K562 treated with DMSO at 1 percent for 4 hours (cell line): Measurements from ENCODE around the gene PIP4K2C. TPM values are rescaled to one million over a fixed set of nuclear protein-coding genes. Genes with fewer than 3 reads are reported as not detected.

Source experiments
- total RNA-seq: library from RNA; unstranded; fragments of 300-600 nt; gene quantifications from 2 replicates; pipeline ENCODE4 v1.2.3, GENCODE V29; 2022; ENCODE audit not compliant: insufficient read depth

PIP4K2C gene
- total RNA-seq: 27.5 and 31.0 TPM in 2 replicates

DNA sequence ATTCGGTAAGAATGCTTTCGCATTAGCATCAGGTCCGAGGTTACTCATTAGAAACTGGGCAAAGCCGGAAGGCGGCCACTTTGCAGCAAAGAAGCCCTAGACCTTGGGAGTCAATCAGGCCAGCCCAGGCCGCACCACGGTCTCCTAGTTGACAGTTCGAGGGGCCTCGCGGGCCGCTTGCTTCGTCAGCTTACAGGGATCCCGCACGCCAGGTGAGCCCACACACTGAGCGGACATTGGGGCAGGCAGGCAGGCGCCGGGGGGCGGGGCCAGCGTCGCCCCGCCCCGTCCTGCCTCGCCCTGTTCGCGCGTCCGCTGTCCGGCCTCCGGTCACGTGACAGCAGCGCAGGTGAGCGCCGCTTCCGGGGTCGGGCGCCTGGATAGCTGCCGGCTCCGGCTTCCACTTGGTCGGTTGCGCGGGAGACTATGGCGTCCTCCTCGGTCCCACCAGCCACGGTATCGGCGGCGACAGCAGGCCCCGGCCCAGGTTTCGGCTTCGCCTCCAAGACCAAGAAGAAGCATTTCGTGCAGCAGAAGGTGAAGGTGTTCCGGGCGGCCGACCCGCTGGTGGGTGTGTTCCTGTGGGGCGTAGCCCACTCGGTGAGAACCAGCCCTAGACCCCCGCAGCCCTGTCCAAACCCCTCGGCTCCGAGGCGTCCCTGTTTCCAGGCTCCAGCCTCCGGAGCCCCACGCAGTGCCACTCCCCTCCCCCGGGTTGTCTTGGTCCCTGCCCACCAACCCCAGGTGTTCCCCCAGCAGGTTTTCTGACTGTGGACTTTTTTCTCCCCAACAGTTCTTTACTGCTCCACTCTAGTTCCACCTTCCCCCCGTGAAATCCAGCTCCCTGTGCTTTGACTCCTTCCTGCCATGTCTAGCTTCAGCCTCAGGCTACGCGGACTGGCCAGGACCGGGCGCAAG is at the start of gene PIP4K2C:
TSS of gene PIP4K2C (plus strand) at position 329 of the 918 bp plus-strand sequence. CDS start at position 427, 98 bp downstream.

DNA sequence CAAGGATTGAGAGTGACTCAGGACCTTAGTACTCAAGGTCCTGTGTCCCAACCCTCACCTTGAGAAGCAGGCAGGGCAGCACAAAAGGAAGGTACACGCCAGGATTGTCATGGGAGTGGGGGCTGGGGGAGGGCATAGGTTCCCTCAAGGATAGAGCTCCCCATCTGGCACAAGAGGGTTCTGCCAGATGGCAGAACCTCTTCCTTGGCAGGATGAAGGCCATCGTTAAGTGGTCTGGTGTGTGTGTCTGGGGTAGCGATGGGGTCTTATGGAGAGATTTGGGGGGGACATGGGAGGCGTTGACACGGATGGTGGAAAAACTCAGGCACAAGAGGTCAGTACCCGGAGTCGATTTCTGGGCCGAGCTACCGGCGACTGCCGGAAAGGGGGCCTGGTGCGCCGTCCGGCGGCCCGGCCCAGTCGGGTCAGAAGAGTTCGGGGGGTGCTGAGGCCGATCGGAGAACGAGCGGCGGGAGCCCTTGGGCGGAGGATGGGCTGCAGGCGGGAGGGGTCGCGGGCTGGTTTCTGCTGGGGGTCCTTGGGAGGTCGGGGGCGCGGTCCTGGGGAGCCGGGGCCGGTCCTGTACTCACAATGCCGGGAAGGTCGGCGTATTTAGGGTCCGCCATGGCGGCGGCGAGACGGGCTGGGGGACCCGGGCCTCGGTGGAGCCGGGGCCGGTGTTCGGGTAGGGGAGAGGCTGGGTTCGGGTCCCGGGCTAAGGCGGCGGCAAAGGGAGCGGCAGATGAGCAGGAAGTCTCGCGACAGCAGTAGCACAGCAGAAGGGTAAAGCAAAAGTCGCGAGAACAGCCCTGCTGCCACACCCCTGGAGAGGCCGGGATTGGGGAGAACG is 44.3 kb upstream of the PIP4K2C start, which contains the start of gene DCTN2:
TSS of gene DCTN2 (minus strand) at position 755 of the 850 bp plus-strand sequence. CDS start at position 626, 129 bp downstream.

DNA sequence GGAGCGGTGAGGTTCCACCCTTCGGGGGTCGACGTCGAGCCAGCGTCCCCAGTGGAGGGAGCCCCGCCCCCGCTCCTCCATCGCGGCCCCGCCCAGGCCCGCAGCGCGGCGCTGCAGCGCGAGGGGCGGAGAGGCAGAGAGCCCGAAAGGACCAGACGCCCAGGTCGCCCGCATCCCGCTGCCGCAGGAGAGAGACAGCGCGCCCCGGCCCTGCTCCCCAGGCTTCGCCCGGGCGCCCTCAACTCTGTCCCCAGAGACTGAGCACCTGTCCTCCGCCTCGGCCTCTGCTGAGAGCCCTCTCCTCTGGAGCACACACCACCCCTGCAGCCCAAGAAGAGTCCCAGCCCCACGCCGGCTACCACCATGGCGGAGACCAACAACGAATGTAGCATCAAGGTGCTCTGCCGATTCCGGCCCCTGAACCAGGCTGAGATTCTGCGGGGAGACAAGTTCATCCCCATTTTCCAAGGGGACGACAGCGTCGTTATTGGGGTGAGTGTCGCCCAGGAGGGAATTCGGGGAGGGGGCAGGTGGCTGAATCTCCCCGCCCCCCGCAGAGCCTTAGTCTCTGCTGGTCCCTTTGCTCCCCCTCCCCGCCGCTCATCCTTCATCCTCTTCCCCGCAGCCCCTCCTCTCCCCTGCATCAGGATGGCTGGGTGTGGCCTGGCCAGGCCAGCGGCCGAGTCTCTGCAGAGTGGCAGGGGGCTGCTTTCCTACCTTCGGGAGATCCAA is 40.9 kb upstream of the PIP4K2C start, which contains the start of gene KIF5A:
TSS of gene KIF5A (plus strand) at position 136 of the 732 bp plus-strand sequence. CDS start at position 364, 228 bp downstream.

DNA sequence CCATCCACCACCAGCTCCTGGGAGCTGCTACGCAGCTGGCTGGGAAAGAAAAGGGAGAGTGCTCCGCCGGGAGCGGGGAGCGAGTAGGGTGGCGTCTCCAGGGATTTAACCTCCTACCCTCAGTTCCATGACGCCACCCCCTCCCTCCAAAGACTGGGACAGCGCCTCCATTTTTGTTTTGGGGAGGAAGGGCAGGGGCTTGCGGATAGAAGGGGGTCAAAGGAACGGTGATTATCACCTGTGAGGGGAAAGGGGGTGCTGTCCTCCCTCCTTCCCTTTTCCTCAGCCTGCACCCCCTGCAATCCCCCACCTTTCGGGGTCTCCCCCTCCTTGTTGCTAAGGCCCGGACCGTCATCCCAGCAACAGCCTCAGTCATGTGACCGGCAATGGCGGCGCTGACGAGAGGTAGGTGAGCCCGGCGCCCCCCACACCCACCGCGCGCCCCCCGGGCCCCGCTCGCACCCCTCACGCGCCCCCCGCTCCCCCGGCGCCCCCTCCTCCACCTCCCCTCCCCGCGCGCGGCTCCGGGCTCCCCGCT is 13.5 kb downstream of the PIP4K2C start, which contains the start of gene DTX3:
TSS of gene DTX3 (plus strand) at position 371 of the 538 bp plus-strand sequence. CDS start 1,694 bp downstream, outside the sequence.

DNA sequence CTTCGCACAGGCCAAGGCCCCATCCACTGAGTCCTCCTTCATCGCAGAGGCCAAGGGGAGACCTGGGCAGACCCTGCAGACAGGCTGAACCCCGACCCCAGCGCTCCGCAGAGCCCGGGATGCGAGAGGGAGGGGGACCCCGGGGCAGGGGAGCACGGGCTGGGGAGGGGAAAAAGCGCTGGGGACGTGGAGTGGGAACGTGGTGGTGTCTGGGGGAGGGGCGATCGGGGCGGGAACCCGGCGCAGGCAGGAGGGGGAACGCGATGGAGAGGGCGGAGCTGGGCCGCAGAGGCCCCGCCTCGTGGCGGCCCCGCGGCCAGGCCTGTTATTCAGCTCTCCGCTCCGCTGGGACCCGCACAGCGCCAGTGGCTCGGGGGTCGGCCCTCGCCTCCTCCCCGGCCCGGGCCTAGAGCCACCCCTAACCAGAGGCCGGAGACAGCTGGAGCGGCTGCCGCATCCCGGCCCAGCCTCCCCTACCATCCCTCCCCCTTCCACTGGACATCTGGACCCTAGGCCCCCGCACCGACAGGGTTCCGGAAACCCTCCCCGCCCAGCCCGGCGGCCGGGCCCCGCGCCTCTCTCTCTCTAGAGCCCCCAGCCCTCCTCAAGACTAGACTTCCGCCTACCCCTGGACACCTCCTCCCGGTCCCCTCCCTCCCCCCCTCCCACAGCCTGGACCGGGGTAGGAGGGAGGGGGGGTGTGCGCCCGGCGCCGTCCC is 20.3 kb downstream of the PIP4K2C start, which contains the start of gene ARHGEF25:
TSS of gene ARHGEF25 (plus strand) at position 328 of the 719 bp plus-strand sequence. CDS start 460 bp downstream, outside the sequence.

DNA sequence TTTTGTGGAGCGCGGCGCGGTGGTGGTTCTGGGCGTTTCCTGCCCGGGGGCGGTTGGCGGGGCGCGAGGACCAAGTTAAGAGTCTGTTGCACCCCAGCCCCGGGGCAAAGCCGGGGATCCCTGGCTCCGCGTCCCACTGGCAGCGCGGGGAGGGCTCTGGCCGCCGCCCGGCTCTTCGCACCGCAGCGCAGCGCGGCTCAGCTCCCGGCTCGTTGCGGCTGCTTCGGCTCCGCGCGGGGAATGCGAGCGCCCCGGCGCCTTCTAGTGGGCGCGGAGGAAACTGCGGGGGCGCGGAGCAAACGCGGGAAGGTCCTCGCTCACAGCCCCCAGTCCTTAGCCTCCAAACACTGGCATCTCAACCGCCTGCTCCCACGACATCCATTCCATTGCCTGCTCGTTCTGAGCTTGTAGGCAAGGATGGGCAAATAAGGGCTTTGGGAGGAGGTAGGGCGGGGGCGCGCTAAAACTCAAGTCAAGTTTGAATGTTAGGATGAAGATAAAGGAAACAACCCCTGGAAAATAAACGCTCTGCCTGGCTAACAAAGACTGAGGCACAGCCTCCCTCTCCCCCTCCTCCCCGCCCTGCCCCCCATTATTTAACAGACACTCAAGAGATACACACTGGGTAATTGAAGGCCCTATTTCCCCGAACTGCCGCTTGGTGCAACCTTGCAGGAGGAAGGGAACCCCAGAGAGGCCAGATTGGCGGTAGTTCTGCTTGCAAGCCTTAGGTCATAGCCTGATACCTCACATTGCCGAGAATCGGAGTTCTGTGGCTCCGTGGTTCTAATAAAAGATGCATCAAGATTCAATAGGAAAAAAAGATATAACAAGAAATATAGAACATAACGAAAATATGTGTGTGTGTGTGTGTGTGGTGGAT is 42.2 kb downstream of the PIP4K2C start, which contains the start of gene B4GALNT1:
TSS of gene B4GALNT1 (minus strand) at position 244 of the 883 bp plus-strand sequence. CDS start 1,069 bp downstream, outside the sequence.

Other genes with a start within 250 kb of the PIP4K2C start
- 15.5 and 21.6 TPM in 2 replicates for gene R3HDM2, start 160.1 kb upstream of the PIP4K2C start, total RNA-seq
- gene INHBC, start 156.4 kb upstream of the PIP4K2C start, total RNA-seq: 0.31 TPM in 1 of 2 replicates, not detected in the other
- gene INHBE, start 135.9 kb upstream of the PIP4K2C start, total RNA-seq: 49.4 and 57.7 TPM in 2 replicates
- gene GLI1, start 131.4 kb upstream of the PIP4K2C start, total RNA-seq: 2.6 and 3.5 TPM in 2 replicates
- 14.0 and 18.3 TPM in 2 replicates for gene ARHGAP9, start 111.3 kb upstream of the PIP4K2C start, total RNA-seq
- 487 and 490 TPM in 2 replicates for gene MARS1, start 103.1 kb upstream of the PIP4K2C start, total RNA-seq
- gene DDIT3, start 70.7 kb upstream of the PIP4K2C start, total RNA-seq: 140 and 191 TPM in 2 replicates
- gene MBD6, start 68.4 kb upstream of the PIP4K2C start, total RNA-seq: 15.6 and 20.0 TPM in 2 replicates
- 189 and 190 TPM in 2 replicates for gene DCTN2, start 44.0 kb upstream of the PIP4K2C start, total RNA-seq
- 9.7 and 11.8 TPM in 2 replicates for gene KIF5A, start 41.1 kb upstream of the PIP4K2C start, total RNA-seq
- gene DTX3, start 13.6 kb downstream of the PIP4K2C start, total RNA-seq: 0.25 TPM in 1 of 2 replicates, not detected in the other
- gene ARHGEF25, start 20.2 kb downstream of the PIP4K2C start, total RNA-seq: 12.1 and 14.9 TPM in 2 replicates
- gene B4GALNT1, start 42.0 kb downstream of the PIP4K2C start, total RNA-seq: 21.1 and 36.0 TPM in 2 replicates
- gene OS9, start 102.9 kb downstream of the PIP4K2C start, total RNA-seq: 210 and 229 TPM in 2 replicates
- gene AGAP2, start 147.6 kb downstream of the PIP4K2C start, total RNA-seq: 0.21 TPM in 1 of 2 replicates, not detected in the other
- 14.0 and 16.3 TPM in 2 replicates for gene TSPAN31, start 153.8 kb downstream of the PIP4K2C start, total RNA-seq
- gene CDK4, start 161.1 kb downstream of the PIP4K2C start, total RNA-seq: 194 and 214 TPM in 2 replicates
- 3.5 and 8.9 TPM in 2 replicates for gene MARCHF9, start 163.9 kb downstream of the PIP4K2C start, total RNA-seq
- 0.84 and 1.0 TPM in 2 replicates for gene CYP27B1, start 175.9 kb downstream of the PIP4K2C start, total RNA-seq
- gene METTL1, start 180.9 kb downstream of the PIP4K2C start, total RNA-seq: 2.9 TPM in 1 of 2 replicates, not detected in the other
- 4.5 and 5.7 TPM in 2 replicates for gene EEF1AKMT3, start 181.4 kb downstream of the PIP4K2C start, total RNA-seq
- gene TSFM, start 191.6 kb downstream of the PIP4K2C start, total RNA-seq: 18.5 and 29.9 TPM in 2 replicates
- 4.0 and 5.3 TPM in 2 replicates for gene AVIL, start 227.5 kb downstream of the PIP4K2C start, total RNA-seq